HG03354 (cell line): ENCODE results near the gene CES1.
A peak's percentile ranks its signal among the peaks of the same experiment; 100 is the strongest.
"Not testable (repeated sequence)": the region's sequence is repeated elsewhere in the genome, so short reads cannot be mapped to it uniquely, and the experiment has no call there.

Experiments used
- ATAC-seq: cut with Tn5 transposase; IDR thresholded peaks from one replicate; pipeline ENCODE4 v1.9.1; 2021; ENCODE audit warnings: mild to moderate bottlenecking; ENCODE audit not compliant: unreplicated experiment, poor library complexity, severe bottlenecking

CES1 gene

DNA sequence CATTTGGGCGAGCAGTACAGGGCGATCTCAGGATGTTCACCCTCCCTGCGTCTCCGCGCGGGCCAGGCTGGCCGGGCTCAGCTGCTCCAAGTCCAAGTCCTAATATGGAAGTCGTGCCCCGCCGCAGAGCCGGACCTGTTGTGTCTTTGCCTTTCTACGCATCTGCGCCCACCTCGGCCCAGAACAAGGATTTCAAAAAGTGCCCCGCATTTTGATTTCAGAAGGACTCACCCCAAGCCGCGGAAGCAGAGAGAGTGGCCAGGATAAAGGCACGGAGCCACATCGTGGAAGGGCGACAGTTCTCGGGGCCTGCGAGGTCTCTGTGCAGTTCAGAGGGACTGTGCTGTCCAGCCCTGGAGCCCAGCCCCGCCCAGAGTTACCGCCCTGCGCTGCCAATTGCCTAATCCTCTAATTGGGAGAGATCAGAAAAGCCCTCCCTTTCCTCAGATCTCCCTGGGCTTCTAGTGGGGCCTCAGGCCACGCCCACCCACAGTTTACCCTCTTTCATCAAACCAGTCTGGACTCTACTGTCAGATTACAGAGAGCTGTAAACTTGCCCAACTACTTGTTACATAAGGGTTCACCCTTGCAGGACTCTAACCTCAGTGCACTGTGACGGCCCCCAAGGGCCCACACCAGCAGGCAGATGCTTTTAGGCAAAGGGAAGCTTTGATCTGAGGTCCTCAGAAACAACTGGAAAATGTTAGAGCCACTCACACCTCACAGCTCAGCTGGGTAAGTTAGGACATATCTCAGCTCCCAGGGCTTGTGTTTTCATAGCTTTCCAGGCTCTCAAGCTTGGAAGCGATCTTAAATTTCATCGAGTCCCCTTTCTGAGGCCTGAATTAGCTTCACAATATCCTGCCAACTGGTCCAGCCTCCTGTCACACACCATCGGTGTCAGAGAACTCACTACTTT is at the start of gene CES1:
CES1 (minus strand) TSS at position 324 of the 919 bp plus-strand sequence; CDS start at position 283, 41 bp downstream.
- ATAC-seq: no peak

DNA sequence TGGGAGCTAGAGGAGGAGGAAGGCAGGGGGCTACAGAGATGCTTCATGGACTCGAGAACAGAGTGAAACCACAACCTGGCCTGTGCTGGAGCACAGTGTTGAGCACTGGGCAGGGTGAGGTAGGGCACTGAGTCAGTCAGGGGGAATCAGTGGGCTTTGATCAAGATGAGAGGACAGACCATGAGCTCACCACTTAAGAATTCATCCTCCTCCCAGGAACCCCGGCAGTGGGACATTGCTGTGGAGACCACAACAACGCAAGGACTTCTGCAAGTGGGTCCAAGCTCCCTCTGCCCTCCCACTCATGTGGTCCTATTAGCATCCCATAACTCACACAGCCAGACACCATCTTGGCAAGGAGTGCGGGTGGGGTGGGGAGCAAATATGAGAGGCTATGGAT is 44.0 kb upstream of the CES1 start:
- ATAC-seq: no peak

DNA sequence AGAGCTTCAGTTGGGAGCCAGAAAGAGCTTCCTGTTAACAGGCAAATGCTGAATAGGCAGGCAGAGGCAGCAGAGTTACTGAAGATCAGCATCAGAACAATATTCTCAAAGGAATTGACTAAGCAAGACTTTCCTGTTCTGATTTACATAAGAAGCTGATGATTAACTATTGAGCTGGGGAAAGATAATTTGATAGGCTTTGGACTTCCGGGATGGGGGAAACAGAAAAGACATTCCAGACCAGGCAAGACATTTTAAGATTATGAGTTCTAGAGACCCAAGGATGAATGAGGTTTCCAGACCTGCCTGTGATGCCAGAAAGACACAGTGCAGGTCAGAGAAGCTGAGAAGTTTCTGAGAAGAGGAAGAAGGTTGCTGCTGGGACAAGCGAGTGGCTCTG is 42.4 kb upstream of the CES1 start, which contains the start of gene CES5A:
CES5A (minus strand) TSS at position 101 of the 400 bp plus-strand sequence. CDS start 152 bp downstream, outside the sequence.
- ATAC-seq: no peak

DNA sequence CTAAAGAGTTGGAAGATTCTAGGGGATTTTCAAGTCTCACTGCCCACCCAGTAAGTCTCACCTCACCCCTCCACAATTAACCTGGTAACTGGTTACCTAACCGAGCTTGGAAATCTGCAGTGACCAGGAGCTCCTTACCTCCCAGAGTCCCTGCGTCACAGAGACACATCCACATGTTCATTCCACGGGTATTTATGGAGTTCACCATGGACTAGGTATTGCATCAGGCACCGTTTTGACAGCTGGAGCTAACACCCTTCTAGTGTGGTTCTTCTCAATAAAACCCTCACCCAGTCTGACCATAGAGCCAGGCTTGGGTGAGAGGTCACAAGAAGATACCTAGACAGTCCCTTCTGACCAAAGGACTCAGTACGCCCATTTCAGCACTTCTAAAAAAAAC is 40.2 kb upstream of the CES1 start:
- ATAC-seq: no peak

DNA sequence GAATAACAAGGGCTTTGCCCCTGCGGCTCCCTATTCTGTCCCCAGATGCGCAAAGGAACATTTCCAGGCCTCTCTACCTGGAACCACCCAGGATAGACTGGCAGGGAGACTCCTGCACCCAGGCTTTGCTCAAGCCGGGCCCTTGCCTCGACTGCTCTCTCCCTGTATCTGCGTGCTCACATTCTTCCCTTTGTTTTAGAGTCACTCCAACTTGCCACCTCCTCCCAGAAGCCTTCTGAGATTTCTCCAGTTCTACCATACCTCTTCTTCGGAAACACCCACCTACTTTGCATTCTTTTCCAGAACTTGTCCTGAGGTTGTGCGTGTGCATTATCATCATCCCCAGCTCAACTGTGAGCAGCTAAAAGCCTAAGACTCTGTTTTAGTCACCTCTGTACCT is 39.2 kb upstream of the CES1 start:
- no peak for ATAC-seq

DNA sequence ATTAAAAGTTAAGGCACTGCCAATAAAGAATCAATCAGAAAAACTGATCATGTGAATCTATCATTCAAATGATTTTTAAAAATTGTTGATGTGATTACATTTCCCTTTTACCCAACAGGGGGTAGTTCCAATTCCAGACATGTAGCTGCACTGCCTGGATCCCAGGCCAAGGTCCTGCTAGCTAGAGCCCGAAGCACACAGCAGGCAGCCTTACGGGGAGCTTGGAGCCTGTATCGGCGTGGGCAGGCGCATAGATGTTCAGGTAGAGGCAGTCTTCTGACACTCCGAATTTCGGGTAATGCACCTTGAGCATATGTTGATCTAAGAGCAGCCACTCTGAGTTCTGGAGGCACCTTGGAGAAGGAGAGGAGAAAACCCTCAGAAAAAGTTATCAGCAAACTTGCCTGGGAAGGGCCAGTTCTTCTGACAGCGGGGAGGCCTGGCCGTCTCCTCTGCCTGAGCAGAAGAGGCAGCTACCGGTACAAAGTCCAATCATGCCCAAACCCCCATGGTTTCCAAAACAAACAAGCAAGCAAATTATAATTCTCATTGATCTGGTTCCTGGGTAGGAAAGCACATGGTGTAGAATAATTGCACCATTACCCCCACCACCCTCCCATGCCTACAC is 38.6 kb upstream of the CES1 start:
- ATAC-seq: no peak

DNA sequence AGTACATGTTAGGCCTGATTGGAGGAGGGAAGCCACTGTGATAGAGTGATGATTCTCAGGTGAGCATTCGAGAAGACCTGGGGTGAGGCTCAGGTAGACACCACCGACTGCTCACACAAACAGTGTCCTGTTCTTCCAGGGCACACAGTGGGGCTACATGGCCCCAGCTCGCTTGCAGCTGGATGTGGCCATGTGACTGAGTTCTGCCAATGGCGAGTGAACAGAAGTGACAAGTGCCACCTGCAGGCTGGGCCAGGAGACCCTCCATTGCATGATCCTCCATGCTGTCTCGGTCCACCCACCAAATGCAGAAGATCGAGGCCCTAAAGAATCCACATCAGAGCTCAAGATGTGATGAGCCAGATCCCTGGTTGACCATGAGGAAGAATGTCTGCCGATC is 36.1 kb upstream of the CES1 start:
- no peak for ATAC-seq

DNA sequence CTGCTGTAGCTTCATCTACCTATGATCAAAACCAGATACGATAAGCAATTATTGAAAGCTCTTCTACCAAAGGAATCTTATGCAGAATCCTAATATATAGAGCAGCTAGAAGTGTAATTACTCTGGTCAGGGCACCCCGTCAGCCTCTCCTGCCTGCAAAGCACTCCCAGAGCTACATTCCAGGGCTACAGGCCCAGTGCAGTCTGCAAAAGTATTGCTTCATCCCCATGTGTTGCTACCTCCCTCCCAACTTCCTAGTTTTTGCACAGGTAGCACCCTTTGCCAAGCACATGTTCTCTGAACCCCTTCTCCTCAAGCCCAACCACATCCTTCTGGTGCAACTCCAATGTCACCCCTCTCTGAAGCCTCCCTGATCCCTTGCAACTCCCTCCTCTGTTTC is 35.2 kb upstream of the CES1 start:
- ATAC-seq: no peak

DNA sequence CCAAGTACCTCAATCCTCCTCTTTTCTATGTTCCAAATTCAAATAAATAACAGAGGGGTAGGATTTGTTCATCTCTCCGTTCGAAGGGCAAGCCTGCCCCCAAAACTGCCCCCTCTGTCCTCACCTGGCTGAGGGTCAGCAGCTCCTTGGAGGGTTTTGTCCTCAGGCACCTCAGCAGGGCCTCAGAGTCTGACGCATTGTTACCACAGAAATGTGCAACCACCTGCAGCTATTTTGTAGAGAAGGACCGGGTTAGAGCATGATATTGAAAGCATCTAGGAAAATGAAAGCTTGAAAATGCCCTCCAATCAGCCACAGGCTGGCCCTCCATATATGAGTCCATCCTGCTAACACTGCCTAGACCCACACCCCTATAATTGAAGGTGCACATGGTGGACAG is 28.4 kb upstream of the CES1 start:
- ATAC-seq: no peak

DNA sequence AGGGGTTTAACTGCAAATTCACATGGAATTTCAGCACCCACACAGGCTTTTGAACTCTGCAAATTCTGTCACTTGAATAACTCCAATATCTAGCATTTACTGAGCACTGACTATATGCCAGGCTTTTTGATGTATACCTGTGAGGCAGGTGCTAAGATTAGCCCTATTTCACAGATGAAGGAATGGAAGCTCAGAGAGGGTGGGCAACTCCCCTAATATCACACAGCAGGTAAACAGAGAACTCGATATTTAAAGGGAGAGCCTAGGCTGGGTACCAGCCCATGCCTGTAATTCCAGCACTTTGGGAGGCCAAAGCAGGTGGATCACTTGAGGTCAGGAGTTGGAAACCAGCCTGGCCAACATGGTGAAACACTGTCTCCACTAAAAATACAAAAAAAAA is 24.8 kb upstream of the CES1 start:
- ATAC-seq: not testable (repeated sequence)

DNA sequence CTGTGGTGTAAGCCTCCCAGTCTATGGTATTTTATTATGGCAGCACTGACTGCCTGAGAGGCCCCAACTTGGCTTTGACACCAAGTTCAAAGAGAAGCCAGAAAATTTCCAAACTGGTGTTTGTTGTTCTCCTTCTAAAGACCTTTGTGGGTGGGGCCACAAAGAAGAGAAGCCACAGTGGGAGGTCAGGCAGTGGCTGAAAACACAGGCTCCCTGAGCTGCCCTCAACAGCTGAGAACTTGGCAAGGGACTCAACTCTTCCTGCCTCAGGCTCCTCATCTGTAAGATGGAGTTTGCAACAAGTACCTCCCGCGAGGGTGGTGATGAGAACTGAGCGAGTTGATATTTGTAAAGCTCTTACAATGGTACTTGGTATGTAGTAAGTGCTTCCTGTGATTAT is 24.1 kb upstream of the CES1 start:
- no peak for ATAC-seq

DNA sequence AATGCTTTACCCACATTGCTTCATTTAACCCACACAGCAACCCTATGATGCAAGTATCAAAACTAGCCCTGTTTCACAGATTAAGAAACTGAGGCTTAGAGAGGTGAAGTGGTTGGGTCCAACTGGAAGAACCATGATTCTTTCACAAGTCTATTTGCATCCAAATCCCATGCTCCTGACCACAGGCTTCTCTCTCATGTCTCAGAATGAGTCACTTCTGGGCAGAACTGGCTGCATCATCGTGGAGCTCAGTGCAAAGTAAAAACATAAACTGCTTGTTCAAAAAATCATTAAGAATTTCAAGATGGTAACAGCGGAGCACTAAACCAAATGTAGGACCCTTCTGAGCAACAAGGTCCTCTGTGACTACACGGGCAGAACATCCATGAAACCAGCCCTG is 20.2 kb upstream of the CES1 start:
- no peak for ATAC-seq

DNA sequence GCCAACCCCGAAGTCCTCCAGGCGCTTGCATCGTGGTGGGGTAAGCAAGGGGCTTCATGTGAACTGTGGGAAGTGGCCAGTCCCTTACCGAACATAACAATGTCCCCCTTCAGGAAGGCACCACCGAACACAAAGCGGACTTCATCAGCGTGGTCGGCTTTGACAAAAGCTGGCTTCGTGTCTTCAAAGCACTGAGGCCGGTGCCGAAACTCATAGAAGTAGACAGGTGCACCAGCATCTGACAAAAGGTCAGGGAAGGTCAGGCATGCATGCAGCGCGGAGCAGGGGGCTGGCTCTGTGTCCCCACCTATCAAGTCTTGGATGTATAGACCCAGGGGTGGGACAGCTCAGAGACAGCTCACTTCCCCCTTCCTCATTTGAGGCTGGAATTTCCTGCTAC is 16.6 kb upstream of the CES1 start:
- ATAC-seq: no peak

DNA sequence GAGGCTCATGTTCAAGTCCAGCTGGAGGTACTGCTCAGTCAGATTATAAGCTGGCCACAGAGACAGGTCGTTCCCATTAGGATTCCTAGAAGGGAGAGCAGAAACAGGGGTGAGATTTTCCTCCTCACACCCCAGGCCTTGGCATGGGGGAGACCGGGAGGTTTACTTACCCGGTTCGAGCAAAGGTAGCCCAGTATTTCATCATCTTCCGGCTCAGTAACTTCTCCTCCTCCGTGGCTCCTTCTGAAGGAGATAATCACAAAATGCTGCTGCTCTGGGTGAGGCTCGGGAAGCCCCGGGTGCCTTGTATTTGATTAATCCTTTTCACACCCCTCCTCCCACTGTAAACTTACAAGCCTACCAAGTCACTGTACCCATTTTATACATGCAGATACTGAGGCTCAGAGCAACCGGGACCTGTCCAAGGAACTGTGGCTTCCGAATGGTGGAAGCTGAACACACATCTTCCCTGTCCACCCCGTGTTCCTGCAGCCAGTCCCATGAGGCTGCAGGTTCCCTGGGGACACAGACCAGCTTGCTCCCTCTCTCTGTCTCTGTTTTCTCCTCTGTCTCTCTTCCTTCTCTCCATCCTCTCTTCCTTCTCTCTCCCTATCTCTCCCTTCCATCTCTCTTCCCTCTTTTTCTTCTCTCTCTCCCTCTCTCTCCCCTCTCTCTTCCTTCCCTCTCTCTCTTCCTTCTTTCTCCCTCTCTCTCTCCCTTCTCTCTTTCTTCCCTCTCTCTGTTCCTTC is 13.9 kb upstream of the CES1 start:
- ATAC-seq: no peak

DNA sequence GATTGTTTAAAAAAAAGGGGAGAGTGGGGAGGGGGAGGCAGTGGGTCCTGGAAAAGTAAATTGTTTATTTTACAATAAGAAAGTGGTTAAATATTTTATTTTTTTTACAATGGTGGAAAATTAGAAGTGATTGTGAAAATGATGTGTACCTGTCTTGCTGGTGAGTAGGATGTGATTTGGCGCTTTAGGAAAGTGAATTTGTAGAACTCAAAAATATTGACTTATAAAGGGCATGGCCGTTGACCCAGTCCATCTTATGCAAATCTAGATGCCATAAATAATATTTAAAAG is 10.2 kb upstream of the CES1 start:
- no peak for ATAC-seq

DNA sequence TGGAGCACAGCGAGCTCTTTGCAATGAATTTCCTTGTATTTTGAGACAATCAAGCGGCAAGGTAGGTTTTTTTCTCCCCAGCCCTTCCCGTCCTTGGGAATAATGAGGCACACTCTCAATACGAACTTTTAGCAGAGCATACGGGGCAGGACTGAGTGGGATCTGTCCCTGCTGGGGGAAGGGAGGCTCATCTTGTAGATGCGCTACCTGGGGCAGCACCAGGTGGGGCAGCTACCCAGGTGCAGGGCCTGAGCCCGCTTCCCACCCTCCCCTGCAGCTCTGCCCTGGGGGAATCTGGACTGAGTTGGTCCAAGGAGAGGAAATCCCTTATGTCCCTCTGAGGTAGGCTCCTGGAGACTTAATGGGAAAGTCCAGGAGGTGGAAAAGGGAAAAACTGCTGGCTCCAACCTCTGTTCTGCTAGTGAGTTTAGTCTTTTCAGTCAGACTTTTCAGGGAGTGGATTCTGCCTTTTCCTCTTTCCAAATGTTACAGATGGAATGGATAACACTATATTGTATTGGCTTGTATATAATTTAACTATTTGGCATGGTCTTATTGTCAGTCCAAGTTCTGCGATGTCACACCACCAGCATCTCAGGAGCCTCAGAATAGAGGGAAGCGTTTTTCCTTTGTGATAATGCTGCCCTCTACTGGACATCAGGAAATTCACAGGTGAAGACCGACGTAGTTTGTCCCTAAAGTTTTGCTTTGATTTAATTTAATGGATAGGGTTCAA is 9.6 kb upstream of the CES1 start:
- ATAC-seq: peak; percentile 57

DNA sequence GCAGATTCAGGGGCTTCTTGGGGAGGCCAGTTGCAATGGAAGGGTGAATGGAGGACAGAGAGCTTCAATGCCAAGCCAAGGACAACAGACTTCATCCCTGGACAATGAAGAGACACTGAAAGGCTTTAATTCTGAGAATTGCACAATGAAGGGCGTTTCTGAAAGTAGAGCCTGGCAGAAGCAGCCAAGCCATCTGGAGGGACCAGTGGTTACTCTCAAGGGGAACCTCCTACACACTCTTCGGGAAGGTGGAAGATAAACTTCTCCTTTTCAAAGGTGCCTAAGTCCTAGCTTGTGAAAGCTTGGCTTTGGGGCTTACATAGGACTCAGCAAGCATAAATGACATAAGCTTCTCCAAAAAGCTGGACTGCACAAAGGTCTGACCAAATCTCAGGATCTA is 6.2 kb upstream of the CES1 start:
- no peak for ATAC-seq

DNA sequence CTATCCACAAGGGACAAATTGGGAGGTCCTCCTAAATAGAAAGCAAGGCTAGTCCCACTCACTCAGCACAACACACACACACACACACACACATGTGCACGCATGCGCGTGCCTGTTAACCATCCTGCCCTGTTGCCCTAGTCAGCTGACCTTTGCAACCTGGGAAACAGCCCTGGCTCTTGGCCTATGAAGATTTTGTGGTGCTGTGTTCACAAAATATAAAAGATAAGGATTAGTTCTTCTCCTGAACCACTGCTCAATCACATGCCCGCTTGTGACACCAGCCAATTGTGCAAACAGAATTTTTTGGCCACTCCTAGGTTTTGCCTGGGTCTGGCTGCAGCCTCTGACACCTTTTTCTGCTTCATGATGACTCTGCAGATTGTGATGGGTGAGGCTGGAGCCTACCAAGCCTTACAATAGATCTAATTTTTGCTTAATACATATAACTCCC is 3.3 kb upstream of the CES1 start:
- no peak for ATAC-seq

DNA sequence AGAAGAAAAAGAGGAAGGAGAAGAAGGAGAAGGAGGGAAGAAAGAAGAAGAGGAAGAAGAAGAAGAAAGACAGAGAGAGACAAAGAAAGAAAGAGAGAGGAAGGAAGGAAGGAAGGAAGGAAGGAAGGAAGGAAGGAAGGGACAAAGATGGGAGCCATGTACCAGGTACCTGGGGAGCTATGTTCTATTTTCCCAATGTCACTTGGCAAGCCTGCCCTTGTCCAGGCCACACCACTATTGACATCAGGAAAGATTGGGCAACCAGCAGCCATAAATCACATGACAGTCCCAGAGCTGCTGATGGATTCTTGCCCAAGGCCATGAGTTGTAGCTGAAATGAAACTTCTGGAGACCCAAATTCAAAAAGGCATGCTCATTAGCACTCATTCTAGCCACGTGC is 2.7 kb upstream of the CES1 start:
- no peak for ATAC-seq

DNA sequence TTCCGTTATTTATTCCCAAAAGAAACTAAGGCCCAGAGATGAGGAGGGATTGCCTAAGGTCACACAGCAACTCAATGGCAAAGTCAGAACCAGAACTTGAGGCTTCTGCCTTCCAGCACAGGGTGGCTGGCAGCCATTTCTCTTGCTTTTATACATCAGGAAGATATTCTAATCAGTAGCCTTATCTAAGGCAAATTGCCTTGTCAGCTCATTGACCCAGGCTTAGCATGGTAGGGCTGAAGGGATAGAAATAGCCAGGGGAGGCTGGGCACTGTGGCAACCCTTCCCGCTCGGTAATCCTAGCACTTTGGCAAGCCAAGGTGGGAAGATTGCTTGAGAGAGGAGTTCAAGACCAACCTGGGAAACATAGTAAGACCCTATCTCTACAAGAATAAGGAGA is 2.3 kb upstream of the CES1 start:
- not testable (repeated sequence) for ATAC-seq
